GM18511 (cell line): ENCODE measurements around the gene TAC1.
"Not testable (repeated sequence)": the region's sequence is repeated elsewhere in the genome, so short reads cannot be mapped to it uniquely, and the experiment has no call there.

Source experiments
- ATAC-seq: cut with Tn5 transposase; IDR thresholded peaks from one replicate; pipeline ENCODE4 v1.9.1; 2021; ENCODE audit warnings: mild to moderate bottlenecking, moderate library complexity; ENCODE audit not compliant: unreplicated experiment

Gene TAC1, protein sequence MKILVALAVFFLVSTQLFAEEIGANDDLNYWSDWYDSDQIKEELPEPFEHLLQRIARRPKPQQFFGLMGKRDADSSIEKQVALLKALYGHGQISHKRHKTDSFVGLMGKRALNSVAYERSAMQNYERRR

DNA sequence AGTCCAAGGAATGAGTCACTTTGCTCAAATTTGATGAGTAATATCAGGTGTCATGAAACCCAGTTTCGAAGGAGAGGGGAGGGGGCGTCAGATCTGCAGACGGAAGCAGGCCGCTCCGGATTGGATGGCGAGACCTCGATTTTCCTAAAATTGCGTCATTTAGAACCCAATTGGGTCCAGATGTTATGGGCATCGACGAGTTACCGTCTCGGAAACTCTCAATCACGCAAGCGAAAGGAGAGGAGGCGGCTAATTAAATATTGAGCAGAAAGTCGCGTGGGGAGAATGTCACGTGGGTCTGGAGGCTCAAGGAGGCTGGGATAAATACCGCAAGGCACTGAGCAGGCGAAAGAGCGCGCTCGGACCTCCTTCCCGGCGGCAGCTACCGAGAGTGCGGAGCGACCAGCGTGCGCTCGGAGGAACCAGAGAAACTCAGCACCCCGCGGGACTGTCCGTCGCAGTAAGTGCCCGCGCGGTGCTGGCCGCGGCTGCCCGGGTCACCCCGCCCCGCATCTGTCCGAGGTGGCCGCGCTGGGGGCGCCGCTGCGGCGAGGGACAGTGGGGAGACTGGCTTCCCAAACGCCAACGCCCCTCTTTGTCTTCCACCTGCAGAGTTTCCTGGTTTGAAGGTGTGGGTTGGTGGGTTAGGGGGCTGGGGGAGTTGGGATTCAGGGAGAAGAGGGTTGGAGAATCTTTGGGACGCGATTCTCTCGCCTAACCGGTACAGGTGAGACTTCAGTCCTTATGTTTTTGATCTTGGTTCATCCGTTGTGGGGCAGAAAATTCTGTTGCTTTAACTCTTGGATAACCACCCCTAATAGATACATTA is at the start of gene TAC1:
Gene TAC1, plus strand, starts transcription at position 351 of the 829 bp plus-strand sequence. CDS start 527 bp downstream, outside the sequence.
- ATAC-seq, result no peak

DNA sequence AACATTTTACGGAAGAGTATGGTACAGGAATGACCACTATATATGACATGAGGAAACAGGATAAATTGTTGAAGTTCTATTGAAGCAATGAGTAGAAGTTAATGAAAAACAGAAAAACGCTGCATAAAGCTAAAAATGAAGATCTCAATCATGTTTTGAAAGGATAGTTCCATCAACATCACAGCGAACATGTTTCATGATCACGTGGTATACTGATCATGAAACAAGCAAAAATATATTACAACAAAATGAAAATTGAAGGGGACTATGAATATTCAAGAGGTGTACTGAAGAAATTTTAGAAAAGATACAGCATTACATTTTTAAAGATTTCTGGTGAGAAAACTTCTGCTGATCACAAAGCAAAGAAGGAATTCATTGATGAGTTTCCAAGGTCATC is 45.9 kb upstream of the TAC1 start:
- ATAC-seq, result no peak

DNA sequence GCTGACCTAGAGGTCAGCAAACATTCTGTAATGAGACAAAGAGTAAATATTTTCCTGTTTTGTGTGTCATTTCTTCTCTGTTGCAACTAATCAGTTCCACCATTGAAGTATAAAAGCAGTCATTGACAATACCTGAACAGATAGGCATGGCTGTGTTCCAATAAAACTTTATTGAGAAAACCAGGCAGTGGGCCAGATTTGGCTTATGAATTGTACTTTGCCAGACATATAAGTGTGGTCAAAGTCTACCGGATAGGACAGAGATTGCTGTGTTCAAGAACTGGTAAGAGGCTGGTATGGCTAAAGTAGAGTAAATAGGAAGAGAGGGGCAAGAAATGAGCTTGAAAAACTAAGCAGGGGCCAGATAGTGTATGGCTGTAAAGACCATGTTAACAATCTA is 38.3 kb upstream of the TAC1 start:
- no peak for ATAC-seq

DNA sequence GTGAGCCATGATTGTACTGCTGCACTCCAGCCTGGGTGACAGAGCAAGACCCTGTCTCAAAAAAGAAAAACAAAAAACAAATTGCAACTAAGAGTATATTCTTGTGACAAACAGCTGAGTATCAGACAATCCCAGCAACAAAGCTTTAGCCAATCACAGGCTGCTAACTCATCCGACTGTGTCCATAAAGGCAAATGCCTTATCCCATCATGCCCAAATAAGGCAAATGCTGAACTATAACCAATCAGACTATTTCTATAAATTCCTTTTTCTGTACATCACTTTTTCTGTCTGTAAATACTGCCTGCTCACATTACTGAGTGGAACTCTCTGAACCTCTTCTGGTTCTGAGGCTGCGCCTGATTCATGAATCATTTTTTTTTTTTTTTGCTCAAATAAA is 37.5 kb upstream of the TAC1 start:
- ATAC-seq, result no peak

DNA sequence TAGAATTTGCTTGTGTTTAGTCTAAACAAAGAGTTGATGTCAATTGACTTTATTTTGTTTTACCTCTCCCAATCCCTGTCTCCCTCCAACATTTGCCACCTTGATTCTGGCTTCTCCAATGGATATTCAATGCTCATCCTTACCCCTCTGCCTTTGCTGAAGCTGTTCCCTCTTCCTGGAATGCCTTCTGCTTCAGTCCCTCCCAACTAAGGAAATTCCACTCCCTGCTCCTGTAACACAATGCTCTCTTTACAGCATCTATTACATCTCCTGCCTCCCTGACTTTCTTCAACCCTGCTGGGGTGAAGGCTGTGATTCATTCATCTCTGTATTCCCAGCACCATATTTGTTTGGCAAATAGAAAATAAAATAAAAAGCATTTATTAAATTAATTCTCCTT is 34.5 kb upstream of the TAC1 start:
- no peak for ATAC-seq

DNA sequence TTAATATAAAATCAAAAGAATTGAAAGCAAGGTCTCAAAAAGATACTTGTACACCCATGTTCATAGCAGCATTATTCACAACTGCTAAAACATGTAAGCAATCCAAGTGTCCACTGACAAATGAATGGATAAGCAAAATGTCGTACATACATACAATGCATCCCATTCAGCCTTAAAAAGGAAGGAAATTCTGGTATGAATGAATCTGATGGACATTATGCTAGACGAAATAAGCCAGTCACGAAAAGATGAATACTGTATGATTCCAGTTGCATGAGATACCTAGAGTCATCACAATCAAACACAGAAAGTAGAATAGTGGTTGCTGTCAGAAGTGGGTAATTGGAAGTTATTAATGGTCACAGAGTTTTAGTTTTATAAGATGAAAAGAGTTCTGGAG is 9.5 kb upstream of the TAC1 start:
- ATAC-seq, result no peak

DNA sequence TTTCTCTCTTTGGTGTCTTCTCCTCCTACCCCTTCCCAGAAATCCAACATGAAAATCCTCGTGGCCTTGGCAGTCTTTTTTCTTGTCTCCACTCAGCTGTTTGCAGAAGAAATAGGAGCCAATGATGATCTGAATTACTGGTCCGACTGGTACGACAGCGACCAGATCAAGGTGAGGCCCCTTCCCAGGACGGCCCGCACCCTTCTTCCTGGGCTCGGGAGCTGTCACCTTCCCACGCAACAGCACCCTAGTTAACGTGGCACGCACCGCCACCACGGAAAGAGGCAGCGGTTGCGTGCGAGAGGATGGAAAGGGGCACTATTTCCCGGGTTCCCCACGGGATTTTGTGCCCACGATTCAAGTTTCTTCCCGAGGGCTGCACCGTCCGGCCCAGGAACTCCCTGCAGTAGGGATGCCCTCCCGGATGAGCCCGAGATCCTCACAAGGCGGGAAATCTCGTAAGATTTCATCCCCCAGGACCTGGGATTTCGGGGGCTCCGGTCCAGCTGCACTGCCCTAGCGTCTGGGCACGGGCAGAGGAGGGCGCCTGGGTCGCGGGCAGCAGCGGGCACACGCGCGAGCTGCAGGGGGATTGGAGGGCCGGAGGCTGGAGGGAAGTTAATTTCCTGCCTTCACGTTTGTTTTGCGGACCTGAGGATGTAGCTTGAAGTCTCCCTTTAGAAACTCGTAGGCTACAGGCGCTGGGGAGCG is 834 bp downstream of the TAC1 start:
- no peak for ATAC-seq

DNA sequence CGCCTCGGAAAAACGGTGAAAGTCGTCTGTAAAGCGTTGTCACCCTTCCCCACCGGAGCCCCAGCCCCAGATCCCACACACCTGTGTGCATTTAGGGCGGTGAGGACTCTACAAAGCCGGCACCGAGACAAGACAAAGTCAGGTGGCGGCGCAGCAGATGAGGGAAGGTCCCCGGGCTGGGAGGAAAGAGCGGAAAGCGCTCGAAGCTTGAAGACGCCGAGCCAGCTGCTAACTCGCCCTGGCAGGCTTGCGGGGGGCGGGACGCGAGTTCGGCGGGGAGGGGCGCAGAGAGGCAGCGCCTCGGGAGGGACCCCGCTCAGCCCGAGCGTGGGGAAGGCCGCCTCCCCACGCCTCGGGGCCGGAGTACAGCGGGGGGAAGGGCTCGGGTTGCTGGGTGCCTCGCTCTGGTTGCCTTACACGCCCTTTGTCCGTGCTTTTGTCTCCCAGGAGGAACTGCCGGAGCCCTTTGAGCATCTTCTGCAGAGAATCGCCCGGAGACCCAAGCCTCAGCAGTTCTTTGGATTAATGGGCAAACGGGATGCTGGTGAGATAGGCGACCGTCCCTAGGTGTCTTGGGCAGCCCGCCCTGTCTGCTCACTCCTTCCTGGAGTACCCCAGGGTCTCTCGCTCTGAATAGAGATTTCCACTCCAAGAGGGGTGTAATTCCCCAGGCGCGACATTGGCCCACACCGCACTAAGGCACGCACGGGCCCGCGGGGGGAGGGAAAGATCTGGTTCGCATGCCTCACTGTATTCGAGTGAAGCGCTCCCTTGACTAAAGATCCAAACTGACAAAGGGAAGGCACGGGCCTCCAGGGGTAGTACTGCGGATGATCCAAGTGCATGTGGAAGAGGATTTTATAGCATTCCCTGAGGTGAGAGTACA is 1.6 kb downstream of the TAC1 start:
- ATAC-seq, result no peak

DNA sequence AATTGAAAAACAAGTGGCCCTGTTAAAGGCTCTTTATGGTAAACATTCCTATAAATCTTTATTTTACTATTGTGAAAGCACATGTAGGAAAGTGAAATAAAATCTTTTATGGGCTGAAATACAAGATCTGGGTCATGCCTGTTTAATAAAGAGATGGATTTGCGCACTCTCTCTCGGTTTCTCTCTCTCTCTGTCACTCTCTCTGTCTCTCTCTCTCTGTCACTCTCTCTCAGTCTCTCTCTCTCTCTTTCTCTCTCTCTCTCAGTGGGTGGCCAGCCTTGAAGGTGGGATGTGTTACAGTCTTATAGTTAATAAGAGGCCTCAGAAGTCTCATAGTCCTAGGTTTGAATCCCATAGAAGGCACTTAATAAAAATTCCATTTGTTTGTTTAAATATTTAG is 2.4 kb downstream of the TAC1 start:
- ATAC-seq, result no peak

DNA sequence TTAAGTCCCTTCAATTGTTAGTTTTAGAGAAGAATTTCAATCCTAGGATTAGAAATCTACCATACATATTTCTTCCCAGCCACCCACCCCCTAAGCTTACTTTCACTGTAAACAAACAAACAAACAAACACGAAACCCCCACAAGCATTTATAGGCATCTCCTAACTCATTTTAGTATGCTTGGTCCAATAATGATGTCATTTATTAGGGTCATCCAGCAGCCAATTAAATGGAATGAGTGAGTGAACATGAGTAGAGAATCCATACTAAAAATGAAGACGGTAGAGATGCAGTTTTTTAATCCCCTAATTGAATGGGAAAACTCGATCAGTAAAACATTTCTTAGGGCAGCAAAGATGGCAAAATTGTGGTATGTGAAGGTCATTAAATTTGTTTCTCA is 3.2 kb downstream of the TAC1 start:
- ATAC-seq, result no peak

DNA sequence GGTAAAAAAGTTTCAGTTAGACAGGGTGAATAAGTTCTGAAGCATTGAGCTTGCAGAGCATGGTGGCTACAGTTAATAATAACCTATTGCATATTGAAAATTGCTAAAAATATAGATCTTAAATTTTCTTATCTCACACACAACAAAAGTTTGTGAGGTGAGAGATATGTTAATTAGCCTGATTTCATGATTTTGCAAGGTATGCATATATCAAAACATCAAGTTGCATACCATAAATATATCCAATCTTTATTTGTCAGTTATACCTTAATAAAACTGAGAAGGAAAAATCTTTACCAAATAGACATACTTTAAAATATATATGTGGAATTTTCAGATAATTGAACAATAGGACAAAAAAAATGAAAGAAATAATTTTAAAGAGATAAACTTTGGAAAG is 16.6 kb downstream of the TAC1 start:
- ATAC-seq, result no peak

DNA sequence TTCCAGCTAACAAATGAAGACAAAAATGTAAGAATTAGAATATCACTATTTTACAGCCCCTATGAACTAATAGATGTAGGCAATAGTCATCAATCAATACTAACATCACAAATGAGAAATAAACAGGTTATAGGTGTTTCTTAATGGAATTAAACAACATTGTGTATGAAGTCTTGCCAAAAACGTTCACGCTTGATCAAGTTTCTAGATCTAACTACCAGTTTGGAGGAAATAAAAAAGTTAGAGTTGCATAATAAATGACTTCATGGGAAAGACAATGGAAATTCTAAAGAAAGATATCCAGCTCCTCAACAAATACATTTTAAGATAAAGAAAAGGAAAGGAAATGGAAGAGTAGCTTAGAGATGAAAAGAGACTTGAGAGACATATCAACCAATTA is 19.7 kb downstream of the TAC1 start:
- no peak for ATAC-seq

DNA sequence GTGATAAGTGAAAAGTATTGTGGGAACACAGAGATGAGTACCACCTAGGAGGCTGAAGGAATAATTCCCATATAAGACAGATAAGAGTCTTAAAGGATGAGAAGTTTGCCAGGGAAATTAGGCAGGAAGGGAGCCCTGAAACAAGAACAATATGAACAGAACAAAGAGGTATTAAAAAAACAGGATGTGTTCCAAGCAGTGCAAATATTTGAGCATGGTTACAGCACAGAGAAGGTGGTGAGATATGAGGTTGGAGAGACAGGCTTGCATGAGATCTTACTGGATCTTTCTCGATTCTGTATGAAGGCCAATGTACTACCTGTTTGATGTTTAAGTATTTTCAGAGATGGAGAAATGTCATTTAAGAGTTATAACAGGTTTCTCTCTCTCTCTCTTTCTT is 20.3 kb downstream of the TAC1 start:
- no peak for ATAC-seq

DNA sequence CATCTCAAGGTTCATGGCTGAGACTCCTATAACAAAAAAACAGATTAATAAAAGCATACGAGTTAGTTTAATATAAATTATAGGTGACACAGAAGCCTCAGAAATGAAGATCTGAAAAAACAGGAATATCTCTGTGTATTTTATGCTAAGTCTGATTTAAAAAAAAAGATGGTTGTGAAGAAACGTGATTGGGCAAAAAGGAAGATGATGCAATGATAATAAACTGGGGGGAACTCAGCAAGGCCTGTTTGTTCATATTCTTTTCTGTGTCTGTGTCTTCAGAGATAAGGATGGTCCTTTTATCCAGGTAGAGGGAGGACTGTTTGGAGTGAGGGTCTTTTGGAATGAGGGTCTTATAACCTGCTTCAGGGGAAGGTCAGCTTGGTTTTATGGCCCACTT is 25.9 kb downstream of the TAC1 start:
- ATAC-seq, result no peak

DNA sequence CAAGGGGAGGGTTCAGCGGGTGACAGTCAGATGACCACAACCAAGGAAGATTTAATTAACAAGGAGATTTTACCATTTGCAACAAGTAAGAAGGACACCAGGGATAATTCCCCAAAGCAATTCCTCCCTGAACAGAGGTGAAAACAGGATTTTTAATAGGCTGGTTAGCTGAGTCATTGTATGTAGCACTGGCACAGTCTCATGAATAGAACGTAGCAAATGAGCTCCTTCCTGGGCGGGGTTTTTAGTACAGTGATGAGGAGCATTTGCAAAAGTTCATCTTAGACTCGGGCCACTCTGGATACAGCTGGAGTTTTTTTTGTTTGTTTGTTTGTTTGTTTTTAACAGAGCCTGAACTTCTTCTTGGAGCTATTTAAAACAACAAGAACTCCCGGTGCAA is 39.0 kb downstream of the TAC1 start:
- ATAC-seq, result no peak

DNA sequence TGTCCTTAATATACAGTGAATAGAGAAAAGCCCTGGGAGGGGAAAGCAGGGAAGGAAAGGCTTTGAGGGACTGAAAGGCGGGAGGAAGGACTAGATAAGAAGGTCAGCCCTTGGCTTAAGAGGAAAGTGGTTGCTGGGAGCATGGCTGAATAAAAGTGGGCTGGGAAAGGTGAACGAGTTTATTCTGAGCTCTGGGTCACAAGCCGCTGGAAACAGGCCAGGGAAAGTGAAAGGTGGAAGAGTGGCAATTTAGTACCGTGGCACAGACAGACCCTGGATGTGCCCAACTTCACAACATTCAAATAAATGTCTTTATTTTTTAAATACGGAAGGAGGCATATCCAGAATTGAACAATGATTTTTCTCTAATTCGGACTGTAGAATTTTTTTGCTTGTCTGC is 39.7 kb downstream of the TAC1 start:
- ATAC-seq, result no peak

DNA sequence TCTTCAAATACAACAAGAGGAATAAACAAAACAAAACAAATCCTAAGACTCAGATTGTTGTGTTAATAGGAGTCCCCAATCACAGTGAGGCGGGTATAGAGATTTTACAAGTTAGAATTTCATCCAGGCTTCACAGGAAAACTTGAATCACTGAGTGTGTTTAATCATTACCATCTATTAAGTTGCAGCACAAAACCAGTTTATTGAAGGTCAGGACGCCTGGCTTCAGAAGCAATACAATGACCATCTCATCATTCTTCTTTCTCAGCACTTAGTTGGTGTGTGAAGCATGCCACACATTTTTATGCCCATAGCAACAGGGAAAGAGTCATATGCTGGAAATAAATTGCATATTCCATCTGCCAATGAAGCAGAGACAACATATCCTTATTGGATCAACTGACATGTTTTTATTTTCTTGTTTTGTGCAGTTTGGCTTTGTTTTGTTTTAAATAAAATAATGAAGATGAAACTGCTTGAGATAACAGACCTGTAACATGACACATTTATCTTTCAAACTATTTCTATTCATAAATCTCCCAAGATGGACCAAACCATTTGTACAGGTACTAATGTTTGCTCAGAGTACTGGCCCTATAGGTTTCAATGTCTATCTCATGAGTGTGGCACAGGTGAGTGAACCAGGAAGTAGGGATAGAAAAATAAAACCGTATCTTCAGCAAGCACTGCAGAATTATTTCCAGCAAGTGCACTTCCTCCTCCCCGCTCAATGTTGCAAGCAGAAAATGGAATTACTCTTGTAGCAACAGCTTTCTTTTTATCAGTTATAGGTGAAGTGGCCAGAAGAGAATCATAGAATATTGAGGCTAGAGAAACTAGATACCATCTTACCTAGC is 40.4 kb downstream of the TAC1 start:
- ATAC-seq, result no peak

DNA sequence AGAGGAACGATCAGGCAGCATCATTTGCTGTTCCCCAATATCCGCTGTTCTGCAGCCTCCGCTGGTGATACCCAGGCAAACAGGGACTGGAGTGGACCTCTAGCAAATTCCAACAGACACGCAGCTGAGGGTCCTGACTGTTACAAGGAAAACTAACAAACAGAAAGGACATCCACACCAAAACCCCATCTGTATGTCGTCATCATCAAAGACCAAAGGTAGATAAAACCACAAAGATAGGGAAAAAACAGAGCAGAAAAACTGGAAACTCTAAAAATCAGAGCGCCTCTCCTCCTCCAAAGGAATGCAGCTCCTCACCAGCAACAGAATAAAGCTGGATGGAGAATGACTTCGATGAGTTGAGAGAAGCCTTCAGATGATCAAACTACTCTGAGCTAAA is 54.5 kb downstream of the TAC1 start:
- ATAC-seq, result not testable (repeated sequence)
